Duodenal mucosa (tissue), 2 donors: ENCODE measurements around the gene TREX2.

Experiments used
- H3K27ac ChIP-seq: one replicate; pipeline ENCODE4 v1.7.0; 2013; ENCODE audit warnings: low read depth, low read length
- H3K27me3 ChIP-seq, 2 donors: one replicate each; pipeline ENCODE4 v1.7.0; 2013; ENCODE audit warnings: low read length in 2 of 2, control low read depth in 1 of 2; ENCODE audit not compliant: insufficient read depth in 2 of 2, control insufficient read depth in 1 of 2
- H3K36me3 ChIP-seq, 2 donors: one replicate each; pipeline ENCODE4 v1.7.0; 2013; ENCODE audit warnings: low read length in 2 of 2, control low read depth in 1 of 2; ENCODE audit not compliant: insufficient read depth in 2 of 2, control insufficient read depth in 1 of 2
- H3K4me1 ChIP-seq, 2 donors: one replicate each; pipeline ENCODE4 v1.7.0; 2013; ENCODE audit warnings: low read length in 2 of 2, control low read depth in 1 of 2; ENCODE audit not compliant: insufficient read depth in 2 of 2, control insufficient read depth in 1 of 2
- H3K4me3 ChIP-seq, 2 donors: one replicate each; pipeline ENCODE4 v1.7.0; 2013; ENCODE audit warnings: low read length in 2 of 2, low read depth in 1 of 2
- H3K9ac ChIP-seq, 2 donors: one replicate each; pipeline ENCODE4 v1.7.0; 2013; ENCODE audit warnings: low read length in 2 of 2, low read depth in 1 of 2
- H3K9me3 ChIP-seq, 2 donors: one replicate each; pipeline ENCODE4 v1.7.0; 2013; ENCODE audit warnings: low read length in 2 of 2, control low read depth in 1 of 2; ENCODE audit not compliant: control insufficient read depth in 1 of 2

TREX2 gene

GRCh38 chrX:153465691-153466380, 20.0 kb upstream of the TREX2 start:
- H3K9ac ChIP-seq, result no peak overlapping the region
- H3K27me3 ChIP-seq, result no peaks in the 10 kb centered on the region
- peaks cover 0 to 16% of the 10 kb centered on the region in 2 donors for H3K36me3 ChIP-seq
- no peak overlapping the region for H3K4me3 ChIP-seq
- no peaks in the 10 kb centered on the region for H3K9me3 ChIP-seq
- no peak overlapping the region for H3K27ac ChIP-seq
- H3K4me1 ChIP-seq, result peaks cover 0 to 7% of the 10 kb centered on the region in 2 donors

DNA sequence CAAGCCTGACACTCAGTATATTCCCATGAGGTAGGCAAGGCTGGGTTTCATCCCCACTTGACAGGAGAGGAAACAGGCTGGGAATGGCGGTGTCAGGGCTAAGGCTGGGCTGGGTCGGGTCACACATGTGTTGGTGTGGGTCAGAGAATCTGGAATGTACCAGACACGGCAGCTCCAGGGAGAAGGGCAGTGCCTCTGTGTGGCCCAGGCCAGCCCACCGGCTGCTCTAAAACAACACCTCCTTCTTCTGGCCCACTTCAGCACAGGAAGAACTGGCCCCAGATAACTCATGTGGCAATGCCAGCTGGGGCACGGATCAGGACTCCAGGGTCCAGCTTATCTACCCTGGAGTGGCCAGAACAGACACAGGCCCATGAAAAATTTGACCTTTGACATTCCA, 18.3 kb upstream of the TREX2 start:
- Histone ChIP-seq H3K27ac (no peak overlapping the region), H3K36me3 (peaks cover 4 to 20% of the 10 kb centered on the region in 2 donors), H3K27me3 (no peaks in the 10 kb centered on the region), H3K9me3 (no peaks in the 10 kb centered on the region), H3K4me1 (no peaks in the 10 kb centered on the region), H3K4me3 (no peak overlapping the region), H3K9ac (no peak overlapping the region)

DNA sequence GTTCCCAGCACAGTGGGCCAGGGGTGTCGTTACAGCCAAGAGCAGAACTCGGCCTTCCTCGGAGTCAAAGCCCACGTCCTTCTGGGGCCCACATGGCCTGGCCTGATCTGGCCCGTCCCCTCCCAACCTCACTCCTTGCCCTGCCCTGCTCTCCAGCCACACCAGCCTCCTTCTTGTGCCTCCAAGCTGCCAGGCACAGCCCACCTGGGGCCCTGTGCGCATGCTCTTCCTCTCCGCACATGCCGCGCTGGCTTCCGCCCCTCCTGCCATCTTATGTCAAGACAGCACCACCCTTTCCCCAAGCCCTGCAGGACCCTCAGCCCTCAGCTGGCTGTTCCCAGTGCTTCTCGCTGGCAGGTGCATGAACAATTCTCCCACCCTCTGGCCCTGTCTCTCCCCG, 17.7 kb upstream of the TREX2 start:
- no peaks in the 10 kb centered on the region for H3K27me3 ChIP-seq
- H3K36me3 ChIP-seq, result peaks cover 4 to 18% of the 10 kb centered on the region in 2 donors
- no peak overlapping the region for H3K9ac ChIP-seq
- no peak overlapping the region for H3K27ac ChIP-seq
- H3K4me1 ChIP-seq, result no peaks in the 10 kb centered on the region
- no peak overlapping the region for H3K4me3 ChIP-seq
- no peaks in the 10 kb centered on the region for H3K9me3 ChIP-seq

DNA sequence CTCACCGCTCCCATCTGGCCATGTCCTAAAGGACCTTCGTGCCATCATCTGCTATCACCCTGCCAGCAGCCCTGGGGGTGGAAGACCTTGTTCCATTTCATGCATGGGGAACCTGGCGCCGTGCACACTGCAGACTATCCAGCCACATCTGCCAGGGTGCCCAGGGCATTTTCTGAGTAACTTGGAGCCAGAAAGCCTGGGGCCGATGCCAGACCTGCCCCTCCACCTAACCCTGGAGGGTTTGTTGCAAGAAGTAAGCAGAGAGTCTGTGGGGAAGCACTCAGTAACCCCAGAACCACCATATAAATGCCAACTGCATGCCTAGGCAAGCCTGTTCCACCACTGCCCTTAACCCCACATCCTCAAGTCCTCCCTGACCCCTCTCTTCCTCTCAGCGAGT, 17.2 kb upstream of the TREX2 start:
- Histone ChIP-seq H3K27me3 (no peaks in the 10 kb centered on the region), H3K4me1 (no peaks in the 10 kb centered on the region), H3K4me3 (no peak overlapping the region), H3K9me3 (no peaks in the 10 kb centered on the region), H3K27ac (no peak overlapping the region), H3K9ac (no peak overlapping the region), H3K36me3 (peaks cover 4 to 17% of the 10 kb centered on the region in 2 donors)

DNA sequence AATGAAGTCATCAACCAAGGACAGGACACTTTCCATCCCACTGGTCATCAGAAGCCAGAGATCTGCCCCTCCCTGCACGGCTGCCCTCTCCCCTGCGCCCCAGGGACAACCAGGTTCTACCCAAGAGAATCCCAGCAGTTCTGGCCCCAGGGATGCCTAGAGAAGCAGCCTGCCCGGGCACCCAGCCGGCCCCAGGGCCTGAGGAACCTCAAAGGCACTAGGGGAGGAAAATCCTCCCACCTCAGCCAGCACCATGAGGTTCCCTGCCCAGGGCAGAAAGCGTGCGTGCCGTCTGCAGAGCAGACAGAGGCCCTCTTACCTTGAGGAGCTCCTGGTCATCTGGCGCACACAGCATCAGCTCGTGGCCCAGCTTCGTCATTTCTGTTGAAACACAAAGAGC, 16.4 kb upstream of the TREX2 start:
- Histone ChIP-seq H3K4me3 (no peak overlapping the region), H3K27ac (no peak overlapping the region), H3K9ac (no peak overlapping the region), H3K4me1 (no peaks in the 10 kb centered on the region), H3K36me3 (peaks cover 4 to 18% of the 10 kb centered on the region in 2 donors), H3K27me3 (no peaks in the 10 kb centered on the region), H3K9me3 (no peaks in the 10 kb centered on the region)

DNA sequence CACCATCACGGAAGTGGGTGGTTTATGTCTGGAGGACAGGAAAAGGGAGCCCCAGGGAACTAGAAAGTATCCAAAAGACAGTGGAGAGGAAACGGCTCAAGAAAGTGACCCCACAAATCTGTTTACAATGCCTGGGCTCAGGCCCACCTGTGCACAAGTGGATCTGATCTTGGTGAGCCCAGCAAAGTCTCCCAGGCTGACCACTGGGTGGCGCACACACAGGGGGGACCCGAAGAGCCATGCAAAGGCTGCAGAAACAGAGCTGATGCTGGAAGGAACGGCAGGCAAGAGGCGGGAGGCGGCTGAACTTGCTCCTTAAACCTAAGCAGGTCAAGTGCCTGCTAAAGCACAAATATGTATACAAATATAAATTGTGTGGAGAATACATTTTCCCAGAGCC, 15.0 kb upstream of the TREX2 start:
- Histone ChIP-seq H3K27me3 (no peaks in the 10 kb centered on the region), H3K9ac (no peak overlapping the region), H3K36me3 (peaks cover 4 to 22% of the 10 kb centered on the region in 2 donors), H3K4me3 (no peak overlapping the region), H3K9me3 (no peaks in the 10 kb centered on the region), H3K4me1 (no peaks in the 10 kb centered on the region), H3K27ac (no peak overlapping the region)

- H3K36me3 ChIP-seq, result peaks cover 4 to 22% of the 10 kb centered on the region in 2 donors
- H3K27me3 ChIP-seq, result no peaks in the 10 kb centered on the region
- H3K9ac ChIP-seq, result no peak overlapping the region
- no peaks in the 10 kb centered on the region for H3K9me3 ChIP-seq
- H3K27ac ChIP-seq, result no peak overlapping the region
- H3K4me3 ChIP-seq, result no peak overlapping the region
- no peaks in the 10 kb centered on the region for H3K4me1 ChIP-seq
Observed at GRCh38 chrX:153459986-153460385, 14.1 kb upstream of the TREX2 start.

GRCh38 chrX:153458476-153458875, 12.6 kb upstream of the TREX2 start:
- no peaks in the 10 kb centered on the region for H3K9me3 ChIP-seq
- no peak overlapping the region for H3K4me3 ChIP-seq
- no peak overlapping the region for H3K9ac ChIP-seq
- H3K27ac ChIP-seq, result no peak overlapping the region
- peaks cover 4 to 12% of the 10 kb centered on the region in 2 donors for H3K36me3 ChIP-seq
- H3K27me3 ChIP-seq, result no peaks in the 10 kb centered on the region
- H3K4me1 ChIP-seq, result no peaks in the 10 kb centered on the region

GRCh38 chrX:153457827-153458466, 12.1 kb upstream of the TREX2 start:
- no peak overlapping the region for H3K9ac ChIP-seq
- no peaks in the 10 kb centered on the region for H3K27me3 ChIP-seq
- H3K36me3 ChIP-seq, result peaks cover 4 to 12% of the 10 kb centered on the region in 2 donors

DNA sequence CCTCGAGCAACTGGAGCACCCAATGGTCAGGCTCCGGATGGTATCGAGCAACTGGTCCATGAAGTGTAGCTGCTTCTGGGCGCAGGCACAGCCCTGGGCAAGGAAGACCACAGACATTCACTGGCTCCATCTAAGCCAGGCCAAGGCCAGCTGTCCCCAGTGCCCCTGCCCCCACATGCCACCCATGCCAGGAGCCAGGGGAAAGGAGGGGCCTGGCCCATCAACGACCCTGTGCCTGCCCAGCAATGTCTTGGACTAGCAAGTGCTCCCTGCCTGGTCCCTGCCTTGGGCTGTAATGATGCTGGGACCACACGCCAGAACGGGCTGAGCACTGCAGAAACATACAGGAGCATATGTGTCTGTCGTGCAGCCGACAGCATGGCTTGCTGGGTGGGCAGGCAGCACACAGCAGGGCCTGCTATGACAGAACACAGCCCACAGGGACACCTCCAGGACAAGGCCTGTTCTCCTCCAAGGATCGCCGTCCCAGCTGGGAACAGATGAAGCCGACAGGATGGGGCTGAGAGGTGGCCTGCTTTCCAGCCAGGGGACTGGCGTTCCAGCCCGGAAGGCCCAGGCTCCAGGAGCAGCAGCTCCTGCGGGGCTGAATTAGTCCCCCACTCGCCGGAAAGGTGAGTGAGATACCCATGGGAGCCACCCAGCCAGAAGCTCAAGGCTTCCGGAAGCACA, 11.4 kb upstream of the TREX2 start:
- Histone ChIP-seq H3K36me3 (peaks cover 4 to 12% of the 10 kb centered on the region in 2 donors), H3K4me1 (no peaks in the 10 kb centered on the region), H3K27me3 (no peaks in the 10 kb centered on the region), H3K4me3 (no peak overlapping the region), H3K9me3 (no peaks in the 10 kb centered on the region), H3K9ac (no peak overlapping the region), H3K27ac (no peak overlapping the region)

More at GRCh38 chrX:153457827-153458466, 12.1 kb upstream of the TREX2 start:
- Histone ChIP-seq H3K4me3 (no peak overlapping the region), H3K9me3 (no peaks in the 10 kb centered on the region), H3K4me1 (no peaks in the 10 kb centered on the region), H3K27ac (no peak overlapping the region)
